PC-3 (cell line): ENCODE results near the gene KRTAP20-2.

Source experiments
- EZH2 ChIP-seq: fragments of 300-600 bp; sonication (generic); IDR thresholded peaks from one replicate; pipeline ENCODE4 v1.6.1; 2017; ENCODE audit warnings: antibody characterized with exemption, mild to moderate bottlenecking, low read length; ENCODE audit not compliant: unreplicated experiment
- EZH2phosphoT487 ChIP-seq: fragments of 300-600 bp; sonication (generic); IDR thresholded peaks from 2 replicates; pipeline ENCODE4 v1.6.1; 2018; ENCODE audit warnings: mild to moderate bottlenecking, antibody characterized with exemption, low read length, borderline replicate concordance
- TF ChIP-seq, protein P1 (sequence below): fragments of 300-600 bp; sonication (generic); conservative IDR thresholded peaks from 2 replicates; pipeline ENCODE4 v1.5.1; 2017; ENCODE audit warnings: antibody characterized with exemption, low read depth, mild to moderate bottlenecking, low read length

DNA sequence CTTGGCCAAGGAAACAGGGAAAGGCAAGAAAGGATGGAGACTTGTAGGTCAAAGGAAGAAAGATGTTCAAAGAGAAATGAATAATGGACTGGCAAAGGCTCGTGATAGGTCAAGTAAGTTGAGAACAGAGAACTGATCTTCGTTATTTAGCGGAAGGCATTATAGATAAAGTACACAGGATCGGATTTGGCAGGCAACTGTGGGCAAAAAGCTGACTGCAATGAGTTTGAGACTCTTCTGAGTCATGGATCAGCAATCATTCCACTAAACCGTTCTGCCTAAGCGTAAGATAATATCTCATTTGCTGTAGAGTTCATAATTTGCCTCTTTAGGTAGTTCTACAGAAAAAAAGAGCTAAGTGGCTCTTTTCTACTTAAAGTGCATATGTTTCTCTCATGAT is 49.5 kb downstream of the KRTAP20-2 start:
- TF ChIP-seq, protein P1, sequence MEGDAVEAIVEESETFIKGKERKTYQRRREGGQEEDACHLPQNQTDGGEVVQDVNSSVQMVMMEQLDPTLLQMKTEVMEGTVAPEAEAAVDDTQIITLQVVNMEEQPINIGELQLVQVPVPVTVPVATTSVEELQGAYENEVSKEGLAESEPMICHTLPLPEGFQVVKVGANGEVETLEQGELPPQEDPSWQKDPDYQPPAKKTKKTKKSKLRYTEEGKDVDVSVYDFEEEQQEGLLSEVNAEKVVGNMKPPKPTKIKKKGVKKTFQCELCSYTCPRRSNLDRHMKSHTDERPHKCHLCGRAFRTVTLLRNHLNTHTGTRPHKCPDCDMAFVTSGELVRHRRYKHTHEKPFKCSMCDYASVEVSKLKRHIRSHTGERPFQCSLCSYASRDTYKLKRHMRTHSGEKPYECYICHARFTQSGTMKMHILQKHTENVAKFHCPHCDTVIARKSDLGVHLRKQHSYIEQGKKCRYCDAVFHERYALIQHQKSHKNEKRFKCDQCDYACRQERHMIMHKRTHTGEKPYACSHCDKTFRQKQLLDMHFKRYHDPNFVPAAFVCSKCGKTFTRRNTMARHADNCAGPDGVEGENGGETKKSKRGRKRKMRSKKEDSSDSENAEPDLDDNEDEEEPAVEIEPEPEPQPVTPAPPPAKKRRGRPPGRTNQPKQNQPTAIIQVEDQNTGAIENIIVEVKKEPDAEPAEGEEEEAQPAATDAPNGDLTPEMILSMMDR, result no peak
- no peak for TF ChIP-seq EZH2phosphoT487
- TF ChIP-seq EZH2, result no peak
